COLO668 (cell line): Measurements from ENCODE around the gene LYL1.
A peak's percentile ranks its signal among the peaks of the same experiment; 100 is the strongest.

ENCODE experiments used
- DNase-seq: peaks from one replicate; lab custom pipeline; 2025; ENCODE audit not compliant: unreplicated experiment; lab: John Stamatoyannopoulos, UW

The LYL1 gene

DNA sequence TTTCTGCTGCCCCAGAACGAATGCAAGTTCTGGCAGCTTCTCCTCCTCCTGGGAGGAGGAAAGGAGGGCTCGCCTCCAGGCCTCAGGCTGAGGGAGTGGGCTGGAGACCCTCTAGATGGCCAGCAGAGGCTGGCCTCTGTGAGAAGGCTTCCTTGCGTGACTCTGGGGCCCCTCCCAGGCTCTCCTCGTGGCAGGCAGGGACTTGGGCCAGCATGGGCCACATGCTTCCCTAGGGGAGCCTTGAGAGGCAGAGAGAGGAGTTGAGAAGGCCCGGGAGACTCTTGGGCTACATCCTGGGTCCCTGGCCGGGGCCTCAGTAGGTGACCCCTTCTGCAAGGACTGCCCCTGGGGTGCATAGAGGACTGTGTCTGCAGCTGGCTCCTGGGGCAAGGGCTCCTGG is 25.9 kb downstream of the LYL1 start:
- DNase-seq: no peak

- DNase-seq: no peak
These were observed 26.3 kb downstream of the LYL1 start for GRCh38 chr19:13076320-13076719.

DNA sequence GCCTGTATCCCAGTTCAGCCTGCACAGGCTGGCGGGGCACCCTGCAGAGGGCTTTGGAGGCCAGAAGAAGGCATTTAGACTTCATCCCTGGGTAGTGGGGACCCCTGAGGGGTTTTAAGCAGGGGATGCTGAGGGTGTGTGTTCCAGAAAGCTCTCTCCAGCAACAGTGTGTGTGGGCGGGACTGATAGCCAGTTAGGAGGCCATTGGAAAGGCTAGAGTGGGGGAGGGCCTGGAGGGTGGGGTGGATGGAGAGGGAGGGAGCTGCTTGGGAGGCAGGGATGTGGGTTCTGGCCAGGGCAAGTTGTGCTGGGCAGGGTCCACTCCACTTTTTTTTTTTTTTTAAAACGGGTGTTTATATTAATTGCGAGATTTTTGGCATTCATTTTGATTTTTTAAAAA is 28.3 kb downstream of the LYL1 start:
- DNase-seq: no peak

- DNase-seq: no peak
These were observed 29.4 kb downstream of the LYL1 start for GRCh38 chr19:13073263-13073662.

DNA sequence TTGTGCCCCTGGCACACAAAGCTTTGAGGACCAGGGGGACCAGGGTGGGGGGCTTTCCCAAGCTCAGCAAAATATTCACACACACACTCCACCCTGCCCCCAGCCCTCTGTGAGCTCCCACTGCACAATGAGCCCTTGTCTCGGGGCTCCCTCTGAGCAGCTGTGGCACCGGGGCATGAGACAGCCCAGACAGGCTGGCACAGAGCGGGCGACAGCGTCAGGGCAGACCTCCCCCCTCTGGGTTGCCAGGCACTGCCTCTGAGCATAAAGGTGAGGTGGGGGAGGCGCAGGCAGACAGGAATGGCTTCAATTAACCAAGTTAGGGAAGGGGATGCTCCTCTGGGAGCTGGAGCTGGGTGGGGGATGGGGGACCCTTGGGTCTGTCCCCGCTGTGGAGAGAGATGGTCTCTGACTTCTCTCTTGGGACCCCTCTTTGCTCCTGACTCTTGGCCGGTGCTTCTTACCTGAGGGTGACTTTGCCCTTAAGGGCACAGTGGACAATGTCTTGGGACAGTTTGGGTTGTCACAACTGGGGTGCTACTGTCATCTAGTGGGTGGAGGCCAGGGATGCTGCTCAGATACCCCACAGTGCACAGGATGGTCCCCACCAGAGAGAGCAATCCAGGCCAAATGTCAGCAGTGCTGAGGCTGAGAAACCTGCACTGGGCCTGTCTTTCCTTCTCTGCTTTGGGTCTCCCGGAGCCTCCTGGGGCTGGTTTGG is 30.3 kb downstream of the LYL1 start:
- no peak for DNase-seq

DNA sequence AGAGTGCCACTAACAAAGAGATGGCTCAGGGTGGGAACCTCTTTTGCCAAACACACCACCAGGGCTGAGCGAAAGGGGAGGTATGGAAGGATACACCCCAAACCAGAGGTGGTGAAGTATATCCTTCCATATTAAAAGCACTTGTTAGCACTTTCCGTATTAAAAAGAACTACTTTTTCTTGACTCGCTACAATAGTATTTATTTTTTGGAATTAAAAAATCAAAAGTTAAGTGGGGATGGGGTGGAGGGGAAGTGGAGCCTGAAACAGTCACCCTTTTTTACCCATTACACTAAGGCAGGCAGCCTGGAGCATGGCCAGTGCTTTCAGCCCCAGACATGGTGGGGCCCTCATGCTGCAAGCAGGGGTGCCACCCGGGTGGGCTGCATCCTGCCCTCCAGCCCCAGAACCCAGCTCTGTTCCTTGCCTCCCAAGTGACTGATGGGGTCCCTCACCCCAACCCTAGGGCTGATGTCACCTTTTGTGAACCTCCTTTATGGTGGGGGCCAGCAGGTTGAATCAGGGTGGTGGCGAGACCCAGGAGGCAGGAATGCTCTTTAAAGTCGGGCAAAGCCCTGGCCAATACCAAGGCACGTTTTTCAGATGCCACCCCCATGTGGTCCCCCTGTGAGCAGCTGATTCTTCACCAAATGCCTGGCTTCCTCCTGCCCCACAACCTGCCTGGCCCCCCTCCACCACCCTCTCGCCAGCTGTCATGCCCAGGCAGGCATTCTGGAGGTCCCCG is 31.0 kb downstream of the LYL1 start:
- DNase-seq: no peak

DNA sequence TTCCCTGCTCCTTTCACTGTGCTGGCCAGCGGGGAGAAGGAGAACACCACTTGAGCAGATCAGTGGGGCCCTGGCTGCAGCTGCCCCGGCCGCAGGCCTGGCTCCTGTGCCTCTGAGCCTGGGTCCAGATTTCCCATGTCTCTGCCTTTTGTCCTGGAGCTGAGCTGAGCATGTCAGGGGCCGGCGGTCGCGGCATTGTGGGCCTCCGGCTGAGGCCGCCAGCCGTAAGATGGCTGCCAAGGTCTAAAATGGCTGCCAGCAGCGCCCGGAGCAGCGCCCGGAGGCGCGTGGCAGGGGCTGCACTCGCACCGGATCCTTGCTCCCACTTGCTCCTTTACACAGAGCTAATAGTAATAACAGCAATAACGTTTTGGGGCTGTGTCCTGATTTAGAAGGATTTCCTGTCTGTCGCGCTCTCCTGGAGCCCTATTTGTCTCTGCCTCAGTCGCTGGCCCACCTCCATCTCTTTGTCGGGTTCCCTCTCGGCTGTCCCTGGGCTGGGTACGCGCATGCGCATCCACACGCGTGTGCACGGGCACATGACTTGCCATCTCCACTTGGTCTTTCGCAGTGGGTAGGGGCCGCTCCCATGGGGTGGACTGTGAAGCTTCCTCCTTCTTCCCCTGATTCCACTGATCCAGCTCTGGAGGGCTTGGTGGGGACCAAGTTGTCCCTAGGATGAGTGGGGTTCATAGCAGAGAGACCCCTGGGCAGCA is 32.1 kb downstream of the LYL1 start:
- DNase-seq: no peak

GRCh38 chr19:13069415-13070359 is 33.0 kb downstream of the LYL1 start:
- DNase-seq: no peak

DNA sequence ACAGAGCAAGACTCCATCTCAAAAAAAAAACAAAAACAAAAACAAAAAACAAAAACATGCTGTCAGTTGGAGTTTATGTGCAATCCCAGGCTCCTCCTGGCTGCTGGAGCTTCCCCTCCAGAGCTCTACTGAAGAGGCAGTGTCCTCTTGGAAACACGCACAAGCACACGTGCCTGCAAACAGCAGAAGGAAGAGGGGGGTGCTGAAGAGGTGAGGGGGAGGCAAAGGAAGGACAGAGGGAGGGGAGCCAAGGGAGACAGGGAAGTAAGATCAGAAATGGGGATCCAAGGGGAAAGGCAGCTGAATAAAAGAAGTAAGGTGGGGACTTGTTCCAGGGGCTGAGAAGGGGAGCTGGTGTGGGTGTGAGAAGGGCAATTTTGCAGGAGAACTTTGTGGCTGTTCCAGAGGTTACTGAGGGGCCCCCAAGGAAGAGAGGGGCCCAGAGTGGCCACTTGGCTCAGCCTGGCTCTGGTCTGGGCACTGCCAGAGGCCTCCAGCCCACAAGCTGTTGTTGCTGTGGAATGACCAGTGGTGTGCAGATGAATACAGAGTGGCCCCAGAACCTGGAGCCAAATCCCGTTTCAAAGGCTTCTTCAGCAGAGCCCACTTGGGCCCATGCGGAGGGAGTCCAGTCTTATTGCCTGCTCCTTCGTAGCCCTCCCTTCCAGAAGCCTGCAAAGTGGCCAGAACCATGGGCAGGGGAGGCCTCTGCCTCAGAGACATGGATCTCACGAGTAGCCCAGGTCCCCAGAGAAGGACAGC is 34.4 kb downstream of the LYL1 start:
- no peak for DNase-seq

DNA sequence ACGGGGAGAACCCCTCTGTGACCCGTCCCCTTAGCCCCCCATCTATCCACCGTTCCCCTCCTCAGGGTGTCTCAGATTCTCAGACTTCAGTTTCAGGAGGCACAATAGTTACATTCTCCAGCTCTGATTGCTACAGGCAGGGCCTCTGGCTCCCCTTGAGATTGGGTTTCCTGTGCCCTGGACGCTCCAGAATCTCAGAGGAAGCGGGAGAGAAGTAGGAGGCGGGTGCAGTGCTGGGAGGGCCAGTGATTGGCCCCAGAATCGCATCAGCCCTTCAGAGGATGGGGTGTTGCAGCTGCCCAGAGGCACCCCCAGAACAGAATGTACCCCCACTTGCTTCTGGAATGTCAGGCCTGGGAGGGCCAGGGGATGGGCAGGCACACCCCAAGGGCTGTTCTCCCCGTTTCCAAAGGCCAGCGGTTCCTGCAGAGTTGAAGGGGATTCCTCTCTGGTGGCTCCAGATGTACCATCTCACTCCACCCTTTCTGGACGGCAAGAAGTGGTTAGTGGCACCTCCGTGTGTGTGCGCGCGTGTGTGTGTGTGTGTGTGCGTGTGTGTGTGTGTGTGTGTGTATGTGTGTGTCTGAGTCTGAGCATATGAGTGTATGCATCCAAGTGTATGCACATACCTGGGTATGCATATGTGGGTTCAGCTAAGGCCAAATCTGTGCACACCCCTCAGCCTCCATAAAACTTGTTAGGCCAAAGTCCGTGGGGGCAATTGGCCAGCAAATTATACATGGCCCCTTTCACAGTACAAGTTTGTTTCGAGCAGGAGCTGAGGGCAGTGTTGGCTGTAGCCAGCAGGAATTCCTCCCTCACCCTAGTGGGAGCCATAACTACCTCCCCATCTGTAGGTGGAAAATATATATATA is 35.5 kb downstream of the LYL1 start:
- no peak for DNase-seq

- no peak for DNase-seq
These were observed 36.4 kb downstream of the LYL1 start for GRCh38 chr19:13066226-13066625.

DNA sequence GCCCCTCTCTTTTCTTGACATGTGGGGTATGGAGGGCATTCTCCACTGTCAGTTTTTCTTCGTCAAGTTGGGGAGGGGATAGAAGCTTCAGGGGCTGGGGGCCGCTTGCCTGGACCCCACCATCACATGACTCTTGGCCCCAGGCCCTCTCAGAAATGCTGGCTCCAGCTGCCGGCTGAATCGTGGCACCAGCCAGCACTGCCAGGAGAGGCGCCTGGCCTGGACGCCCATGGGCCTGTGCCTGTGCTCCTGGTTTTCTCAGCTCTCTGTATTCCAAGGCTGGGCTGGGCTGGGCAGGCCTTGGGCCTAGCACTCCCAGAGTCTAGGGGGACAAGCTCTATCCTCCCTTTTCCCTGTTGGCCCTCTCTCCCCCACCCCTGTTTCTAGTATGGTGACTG is 38.6 kb downstream of the LYL1 start:
- no peak for DNase-seq

DNA sequence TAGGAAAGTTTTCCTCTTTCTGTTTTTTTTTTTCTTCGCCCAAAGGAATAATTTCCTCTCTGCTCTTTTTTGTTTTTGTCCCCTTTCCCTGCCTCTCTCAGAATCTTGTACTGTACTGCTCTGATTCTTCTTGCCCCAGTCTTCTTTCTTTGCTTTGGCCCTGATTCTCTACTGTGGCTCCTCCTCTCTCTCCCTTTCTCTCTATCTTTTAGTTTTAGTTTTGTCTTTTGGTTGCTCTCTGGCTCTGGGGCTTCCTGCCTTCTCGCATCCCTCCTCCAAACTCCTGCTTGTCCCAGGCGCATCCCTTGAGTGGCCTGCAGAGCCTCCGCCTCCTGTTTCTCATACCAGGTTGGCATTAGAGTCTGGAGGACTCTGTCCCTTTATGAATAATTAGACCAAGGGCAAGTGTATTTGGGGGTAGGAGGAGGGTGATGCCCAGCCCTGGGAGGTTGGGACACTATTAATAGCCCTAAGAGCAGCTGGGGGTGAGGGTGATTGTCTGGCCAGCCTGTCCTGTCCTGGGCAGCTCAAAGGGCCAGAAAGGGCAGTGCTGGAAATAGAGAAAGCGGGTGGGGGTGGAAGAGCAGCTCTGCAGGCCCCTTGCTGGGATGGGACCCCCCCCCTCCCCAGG is 39.1 kb downstream of the LYL1 start:
- DNase-seq: no peak

DNA sequence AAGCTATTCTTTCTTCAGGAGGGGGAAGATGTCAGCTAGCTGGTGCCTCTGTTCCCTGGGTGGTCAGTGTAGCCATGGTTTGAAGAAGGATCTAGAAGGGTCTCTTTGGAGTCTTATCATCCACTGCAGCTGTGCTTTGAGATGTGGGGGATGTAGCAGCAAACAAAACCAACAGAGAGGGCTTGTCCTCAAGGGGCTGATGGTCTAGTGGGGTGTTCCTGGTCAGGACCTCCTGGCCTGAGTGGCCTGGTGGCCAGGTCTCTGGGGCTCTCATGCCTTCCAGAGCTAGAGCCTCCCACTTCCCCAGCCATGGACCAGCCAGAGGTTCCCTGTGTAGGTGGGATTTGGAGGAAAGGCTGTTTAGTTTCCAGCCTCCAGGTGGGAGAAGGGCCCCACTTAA is 40.3 kb downstream of the LYL1 start:
- no peak for DNase-seq

DNA sequence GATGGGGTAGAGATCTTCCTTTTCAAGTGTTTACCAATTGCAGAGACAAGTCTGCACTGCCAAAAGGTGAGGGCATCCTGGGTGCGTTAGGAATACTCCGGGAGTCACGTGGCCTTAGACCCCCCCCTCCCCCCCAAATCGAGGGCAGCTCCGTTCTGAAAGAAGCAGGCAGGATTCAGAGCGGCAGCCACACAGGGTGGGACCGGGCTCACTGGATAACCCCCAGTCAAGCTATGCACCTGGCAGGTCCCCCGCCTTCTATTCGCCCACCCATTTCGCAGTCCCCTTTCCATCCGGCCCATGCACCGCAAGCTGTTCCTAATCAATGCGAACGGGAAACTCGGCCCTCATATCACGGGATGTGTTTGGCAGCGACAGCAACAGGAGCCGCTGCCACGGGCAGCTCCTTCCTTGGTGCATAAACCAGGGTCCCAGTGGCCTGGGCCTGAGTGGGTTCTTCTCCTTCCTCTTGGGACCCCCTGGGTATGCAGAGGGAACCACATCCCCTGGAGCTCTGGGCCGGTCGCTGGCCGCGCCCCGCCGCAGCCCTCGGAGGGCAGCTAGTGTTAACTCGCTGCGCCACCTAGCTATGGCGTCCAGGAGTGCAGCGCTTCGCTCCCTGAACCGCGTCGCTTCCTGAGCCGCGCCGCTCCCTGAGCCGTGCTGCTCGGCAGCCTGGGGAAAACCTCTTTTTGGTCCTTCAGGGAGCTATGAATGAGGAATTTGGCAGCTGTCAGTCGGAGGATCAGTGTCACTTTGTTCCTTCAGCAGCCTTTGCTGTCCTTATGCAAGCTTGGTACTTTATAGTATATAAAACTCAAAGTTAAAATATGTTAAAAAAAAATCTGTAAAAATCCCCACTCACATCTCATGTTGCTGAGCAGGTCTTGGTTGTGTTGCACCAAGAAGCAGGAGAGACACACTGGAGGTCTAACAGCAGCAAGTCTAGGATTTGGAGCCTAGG is 41.4 kb downstream of the LYL1 start:
- peak; percentile 83 for DNase-seq

- DNase-seq: no peak
These were observed 42.3 kb downstream of the LYL1 start for GRCh38 chr19:13060233-13060963.
